Right renal pelvis (tissue), 4 donors: ENCODE results near the gene KBTBD12. TPM values are rescaled to one million over a fixed set of nuclear protein-coding genes. Genes with fewer than 3 reads are reported as not detected.

Source experiments
- DNase-seq, 4 donors: peaks; one replicate each; pipeline ENCODE4 v3.0.0-alpha.2; 2013; ENCODE audit warnings: low read depth in 4 of 4, low spot score in 3 of 4, missing footprints in 1 of 4
- polyA plus RNA-seq, 4 donors: library from polyadenylated mRNA; unstranded; fragments of 120-200 nt; gene quantifications; one replicate each; pipeline ENCODE4 v1.2.1, GENCODE V29; 2013; ENCODE audit not compliant: insufficient read length in 4 of 4

Gene KBTBD12
- polyA plus RNA-seq, 4 donors: 1.1 to 1.6 (median 1.2) TPM

DNA sequence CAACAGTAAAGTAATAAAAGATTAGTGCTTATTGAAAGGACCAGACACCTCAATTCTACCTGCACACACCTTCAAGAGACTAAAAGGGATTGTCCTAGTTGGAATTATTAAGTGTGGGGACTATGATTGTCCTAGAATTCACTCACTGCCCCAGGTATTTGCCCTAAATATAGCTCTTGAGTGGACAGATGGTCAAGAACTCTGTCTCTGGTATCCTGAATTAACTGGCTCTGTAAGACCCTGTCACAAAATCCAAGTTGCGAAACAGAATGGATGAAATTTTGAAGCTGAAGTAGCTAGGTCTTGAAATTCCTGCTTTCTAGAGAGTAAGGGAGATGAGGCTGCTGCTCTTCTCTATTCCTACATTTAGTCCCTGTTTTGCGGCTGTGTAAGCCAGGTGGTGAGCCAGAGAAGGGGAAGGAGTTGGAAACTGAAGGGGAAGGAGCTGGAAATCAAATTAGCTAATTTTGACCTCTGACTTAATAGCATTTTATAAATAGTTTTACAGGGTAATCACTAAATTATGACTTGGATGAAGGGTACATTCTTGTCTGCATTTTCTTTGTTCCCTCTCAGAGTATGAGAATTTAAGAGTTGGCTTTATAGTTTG, 34.5 kb downstream of the KBTBD12 start:
- DNase-seq: no peak

GRCh38 chr3:127951276-127951675, 36.2 kb downstream of the KBTBD12 start:
- DNase-seq: no peak

DNA sequence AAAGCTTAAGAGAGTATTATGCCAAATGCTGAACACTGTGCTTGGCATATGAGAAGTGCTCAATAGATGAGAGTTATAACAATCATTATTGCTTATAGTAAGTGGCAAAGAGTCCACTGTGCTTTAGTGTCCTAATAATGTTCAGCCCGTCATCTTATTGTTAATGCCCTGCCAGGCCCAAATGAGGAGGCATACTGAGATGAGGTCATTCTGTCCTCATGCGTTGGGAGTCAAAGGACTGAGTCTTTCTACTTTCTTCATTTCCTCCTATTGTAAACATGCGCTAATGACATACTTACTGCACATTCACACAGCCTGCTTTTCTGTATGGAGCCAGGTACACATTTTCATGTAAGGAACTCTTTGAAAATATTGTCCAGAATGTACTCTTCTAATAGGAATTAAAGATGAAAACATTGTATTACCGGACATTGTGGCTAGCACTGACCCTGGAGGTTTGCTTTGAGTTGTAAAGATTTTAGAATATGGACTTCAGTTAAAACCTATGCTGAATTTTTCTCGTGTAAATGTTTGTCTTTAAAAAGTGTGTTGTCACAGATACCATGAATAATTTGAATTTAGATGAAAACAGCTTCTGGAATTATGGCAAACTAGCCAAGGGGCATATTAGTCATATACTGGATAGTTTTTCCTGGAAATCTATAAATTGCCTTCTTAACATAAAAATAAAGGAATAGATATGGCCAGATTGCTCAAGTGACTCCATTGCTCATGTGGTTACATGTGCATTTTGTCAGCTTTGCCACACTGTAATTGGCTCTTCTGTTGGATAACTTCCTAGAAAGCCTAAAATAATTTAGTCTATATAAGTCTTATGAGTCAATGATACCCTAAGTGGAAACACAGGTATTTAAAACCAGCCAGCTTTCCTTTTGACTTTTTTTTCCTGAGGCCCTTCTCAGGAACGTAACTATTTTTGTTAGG, 38.3 kb downstream of the KBTBD12 start:
- DNase-seq: no peak

GRCh38 chr3:127954640-127955039, 39.6 kb downstream of the KBTBD12 start:
- no peak for DNase-seq

DNA sequence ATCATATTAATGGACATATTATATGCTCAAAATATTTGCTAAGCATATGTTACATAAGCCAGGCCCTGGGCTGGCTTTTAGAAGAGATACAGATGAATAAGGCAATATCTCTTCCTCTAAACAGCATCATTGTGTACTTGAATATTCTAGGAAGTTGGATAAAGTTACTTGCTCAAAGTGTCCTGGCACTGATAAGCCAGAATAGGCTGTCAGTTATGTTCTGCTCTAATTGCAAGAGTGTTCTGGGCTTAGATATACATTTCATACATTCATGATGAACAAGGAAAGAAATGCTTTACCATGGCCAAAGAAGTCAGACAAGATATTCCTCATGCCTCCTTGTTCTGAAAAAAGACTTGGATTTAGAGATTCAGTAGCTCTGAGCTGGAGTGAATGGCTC, 40.7 kb downstream of the KBTBD12 start:
- no peak for DNase-seq

DNA sequence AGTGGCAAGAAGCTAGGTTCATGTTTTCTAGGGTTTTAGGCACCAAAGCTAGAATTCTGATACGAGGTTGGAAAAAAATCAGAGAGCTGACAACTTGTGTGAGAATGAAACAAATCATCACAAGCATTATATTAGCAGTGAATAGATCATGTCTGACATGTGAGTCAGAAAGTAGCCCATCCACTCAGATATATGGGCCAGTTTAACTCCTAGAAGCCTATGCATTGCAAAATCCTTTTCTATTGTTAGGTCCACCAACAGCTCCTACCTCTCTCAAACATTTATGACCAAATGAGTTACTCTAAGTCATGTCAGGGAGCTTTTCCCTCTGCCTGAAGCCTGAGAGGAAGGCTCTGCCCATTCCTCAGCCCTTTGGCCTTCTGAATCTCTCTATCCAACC, 44.0 kb downstream of the KBTBD12 start:
- no peak for DNase-seq

- DNase-seq: peak; percentile 23 to 51 (median 42)
Measured at GRCh38 chr3:127959873-127960272, 44.8 kb downstream of the KBTBD12 start.

GRCh38 chr3:127960421-127960965, 45.5 kb downstream of the KBTBD12 start:
- DNase-seq: no peak

DNA sequence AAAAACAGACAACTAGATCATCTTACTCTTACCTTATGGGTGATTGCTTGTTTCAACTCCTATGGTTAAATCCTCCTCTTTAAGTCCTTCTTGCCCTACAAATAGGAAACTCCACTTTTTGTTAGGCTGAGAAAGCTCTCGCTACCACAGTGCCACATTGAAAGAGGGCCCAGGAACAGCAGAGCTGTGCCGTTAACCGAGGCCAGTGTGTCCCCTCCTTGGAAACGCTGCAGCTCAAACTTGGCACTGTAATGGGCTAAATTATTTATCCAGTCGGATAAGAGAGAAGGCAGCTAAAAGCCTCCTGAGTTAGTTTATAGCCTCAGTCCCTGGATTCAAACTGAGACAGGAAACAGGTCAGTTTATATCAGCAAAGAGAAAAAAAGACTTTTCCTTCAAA, 46.1 kb downstream of the KBTBD12 start:
- DNase-seq: no peak

DNA sequence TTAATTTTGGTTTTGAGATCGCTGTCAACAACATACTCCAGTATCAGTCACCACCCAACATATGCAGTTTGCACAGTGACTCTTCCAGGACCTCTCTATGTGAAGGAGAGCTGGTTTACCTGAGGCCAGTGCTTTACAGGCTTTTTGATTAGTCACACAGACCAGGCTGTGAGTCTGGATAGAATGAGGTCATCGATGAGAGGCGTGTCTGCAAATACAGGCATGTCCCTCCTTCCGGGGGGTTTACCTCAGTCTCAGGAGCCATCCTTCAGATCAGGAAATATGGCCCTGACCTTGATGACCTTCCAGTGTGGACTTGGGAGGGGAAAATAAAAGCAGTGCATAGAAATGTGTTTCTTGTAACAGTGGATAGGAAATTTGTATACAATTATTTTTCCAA, 46.9 kb downstream of the KBTBD12 start:
- DNase-seq: no peak

DNA sequence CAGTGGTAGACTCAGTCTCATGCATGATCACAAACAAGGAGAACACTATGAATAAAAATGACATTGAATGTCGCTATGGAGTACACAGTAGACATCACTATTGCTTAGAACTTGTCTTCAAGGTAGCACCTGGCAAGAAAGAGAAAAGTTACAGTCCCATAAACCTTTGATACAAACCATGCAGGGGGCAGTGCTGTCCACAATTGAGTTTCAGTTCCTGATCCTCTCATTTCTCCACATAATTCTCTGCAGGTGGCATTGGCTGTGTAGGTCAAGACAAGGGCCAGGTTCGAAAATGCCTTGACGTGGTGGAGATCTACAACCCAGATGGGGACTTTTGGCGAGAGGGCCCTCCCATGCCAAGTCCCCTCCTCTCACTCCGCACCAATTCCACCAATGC, 47.9 kb downstream of the KBTBD12 start:
- DNase-seq: no peak

GRCh38 chr3:127964053-127964452, 49.0 kb downstream of the KBTBD12 start:
- no peak for DNase-seq

DNA sequence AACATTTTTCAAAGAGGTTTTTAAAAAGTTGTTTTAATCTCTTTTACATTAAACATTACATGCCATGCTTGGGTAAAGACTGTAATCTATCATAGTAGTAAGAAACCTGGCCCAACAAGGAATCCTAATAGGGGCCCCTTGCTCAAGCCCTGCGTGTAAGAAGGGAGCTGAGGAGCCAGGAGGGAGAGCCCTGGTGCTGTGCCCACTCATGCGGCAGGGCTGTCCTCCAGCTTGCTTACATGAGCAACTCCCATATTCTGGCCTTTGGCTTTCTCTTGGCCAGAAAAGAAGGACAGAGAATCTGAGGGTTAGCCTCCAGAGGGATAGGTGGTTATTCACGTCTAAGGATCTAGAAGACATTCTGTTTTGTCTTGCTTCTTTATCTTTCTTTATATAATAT, 49.8 kb downstream of the KBTBD12 start:
- no peak for DNase-seq

DNA sequence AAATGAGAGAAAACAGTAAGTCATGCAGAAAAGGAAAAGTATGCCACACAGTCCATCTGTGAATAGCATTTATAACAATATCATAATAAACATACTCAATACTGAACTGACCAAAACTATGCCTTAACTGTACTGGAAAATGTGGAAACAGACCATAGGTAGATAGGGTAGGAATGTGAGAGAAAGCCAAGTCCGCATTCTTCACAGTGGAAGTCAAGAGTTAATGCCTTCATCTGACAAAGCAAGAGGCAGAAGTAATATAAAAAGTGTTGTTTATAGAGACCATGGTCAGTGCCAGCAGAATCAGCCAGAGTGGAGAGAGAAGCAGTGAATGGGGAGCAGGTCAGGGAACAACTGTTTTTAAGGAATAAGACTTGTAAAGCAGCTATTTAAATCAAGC, 52.3 kb downstream of the KBTBD12 start:
- no peak for DNase-seq

GRCh38 chr3:127970966-127971592, 56.0 kb downstream of the KBTBD12 start:
- DNase-seq: peak; percentile 9 to 25 (median 14)

- no peak for DNase-seq
Measured at GRCh38 chr3:127974226-127974625, 59.2 kb downstream of the KBTBD12 start.

DNA sequence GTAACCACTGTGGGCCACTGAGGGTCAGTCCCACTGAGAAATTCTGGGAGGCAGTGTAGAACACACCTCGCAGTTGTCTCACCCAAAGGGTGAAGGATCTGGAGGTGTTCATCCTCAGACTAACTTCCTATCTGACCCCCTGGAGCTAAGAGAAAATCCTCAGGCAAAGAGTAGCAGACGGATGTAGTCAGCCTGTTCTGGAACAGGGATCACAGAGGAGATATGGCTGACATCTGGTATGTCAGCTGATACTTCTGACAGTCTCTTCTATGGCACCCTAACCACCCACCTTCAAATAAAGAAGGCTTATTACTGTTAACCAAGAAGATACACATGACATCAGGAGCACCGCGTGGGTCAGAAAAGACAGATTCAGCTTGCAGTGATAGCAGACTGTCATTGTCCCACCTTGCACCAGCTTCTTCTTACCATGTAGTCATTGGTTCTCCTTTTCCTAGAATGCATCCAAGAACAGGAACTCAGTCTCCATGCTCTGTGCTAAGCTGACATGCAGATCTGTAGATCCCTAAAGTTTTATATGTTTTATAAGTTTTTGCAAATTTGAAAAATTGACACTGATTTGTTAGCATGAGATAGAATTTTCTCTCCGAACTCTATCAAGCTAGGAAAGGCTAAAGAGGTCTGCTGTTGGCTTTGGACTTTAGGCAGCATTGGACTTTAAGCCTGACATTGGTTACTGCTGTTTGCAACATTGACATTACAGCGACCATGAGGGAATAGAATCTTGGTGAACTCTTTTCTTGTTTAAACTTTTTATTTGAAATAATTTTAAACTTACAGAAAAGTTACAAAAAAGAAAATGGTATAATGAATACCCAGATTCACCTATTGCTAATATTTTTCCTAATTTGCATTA, 60.4 kb downstream of the KBTBD12 start:
- DNase-seq: no peak

DNA sequence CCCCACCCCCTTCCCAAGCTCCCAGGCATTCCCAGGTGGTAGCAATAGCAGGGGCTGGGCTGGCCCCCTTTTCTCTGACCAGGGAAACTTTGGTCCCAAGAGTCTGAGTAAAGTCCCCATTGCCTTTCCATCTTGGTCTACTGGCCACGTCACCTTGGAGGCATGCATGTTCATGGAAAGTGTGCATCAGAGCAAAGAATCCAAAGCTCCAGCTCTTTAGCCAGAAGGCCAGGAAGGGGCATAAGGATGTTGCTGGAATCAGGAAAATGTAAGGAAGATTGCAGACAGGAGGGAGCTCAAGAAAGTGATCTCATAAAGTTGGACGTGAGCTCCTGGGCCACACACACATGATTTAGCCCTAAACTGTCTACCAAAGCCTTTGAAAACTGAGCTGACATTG, 63.6 kb downstream of the KBTBD12 start:
- no peak for DNase-seq

DNA sequence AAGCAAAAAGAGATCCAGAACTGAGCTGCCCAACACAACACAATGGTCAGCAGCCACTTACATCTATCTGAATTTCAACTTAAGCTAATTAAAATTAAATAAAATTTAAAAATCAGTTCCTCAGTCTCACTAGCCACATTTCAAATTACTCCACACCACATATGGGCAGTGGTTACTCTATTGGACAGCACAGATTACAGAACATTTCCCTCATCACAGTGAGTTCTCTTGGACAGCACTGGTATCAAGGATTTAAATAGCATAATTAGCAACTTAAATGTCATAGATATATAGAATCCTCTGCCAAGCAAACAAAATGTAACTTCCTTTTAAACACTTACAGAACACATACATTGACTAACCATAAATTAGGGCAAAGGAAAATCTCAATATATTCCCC, 64.4 kb downstream of the KBTBD12 start:
- no peak for DNase-seq

DNA sequence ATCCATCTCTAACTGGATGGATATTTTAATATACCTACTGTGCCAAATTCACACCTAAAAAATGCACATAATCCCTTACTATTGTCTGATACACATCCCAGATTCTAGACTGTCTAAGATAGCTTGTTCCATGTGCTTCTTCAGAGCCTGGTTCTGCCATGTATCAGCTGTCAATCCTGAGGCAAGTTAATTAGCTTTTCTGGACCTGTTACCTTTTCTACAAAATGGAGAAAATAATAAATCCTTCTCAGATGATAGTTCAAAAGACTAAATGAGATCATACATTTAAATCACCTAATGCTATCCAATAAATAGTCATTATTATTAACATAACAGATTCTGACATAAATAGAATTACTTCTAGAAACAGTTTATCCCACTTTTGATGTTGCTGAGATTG, 66.1 kb downstream of the KBTBD12 start:
- DNase-seq: no peak
